Measurements from ENCODE around the gene NIN. TPM values are rescaled to one million over a fixed set of nuclear protein-coding genes. Genes with fewer than 3 reads are reported as not detected.

Gene NIN
- total RNA-seq, 1 experiment from 2014 or later: 37.1 TPM

Other genes with a start within 250 kb of the NIN start
- 13.2 TPM for gene SAV1, start 162.9 kb downstream of the NIN start, total RNA-seq (2021; ENCODE audit: unreplicated experiment)
- gene ABHD12B, start 40.9 kb upstream of the NIN start, total RNA-seq (2021; ENCODE audit: unreplicated experiment): not detected
- gene PYGL, start 113.3 kb upstream of the NIN start, total RNA-seq (2021; ENCODE audit: unreplicated experiment): 23.0 TPM